Measurements from ENCODE around the gene B4GALT2.

Gene B4GALT2

DNA sequence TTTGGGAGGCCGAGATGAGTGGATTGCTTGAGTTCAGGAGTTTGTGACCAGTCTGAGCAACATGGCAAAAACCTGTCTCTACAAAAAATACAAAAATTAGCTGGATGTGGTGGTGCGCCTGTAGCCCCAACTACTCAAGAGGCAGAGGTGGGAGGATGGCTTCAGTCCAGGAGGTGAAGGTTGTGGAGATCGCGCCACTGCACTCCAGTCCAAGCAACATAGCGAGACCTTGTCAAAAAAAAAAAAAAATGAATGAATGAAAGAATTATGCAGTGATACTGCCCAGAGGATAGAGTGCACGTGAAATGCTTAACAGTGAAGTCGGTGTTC is 9.6 kb upstream of the B4GALT2 start:
- no peak for DNase-seq (ENCODE audit: extremely low read depth in 1 of 2, low read depth in 1 of 2)

DNA sequence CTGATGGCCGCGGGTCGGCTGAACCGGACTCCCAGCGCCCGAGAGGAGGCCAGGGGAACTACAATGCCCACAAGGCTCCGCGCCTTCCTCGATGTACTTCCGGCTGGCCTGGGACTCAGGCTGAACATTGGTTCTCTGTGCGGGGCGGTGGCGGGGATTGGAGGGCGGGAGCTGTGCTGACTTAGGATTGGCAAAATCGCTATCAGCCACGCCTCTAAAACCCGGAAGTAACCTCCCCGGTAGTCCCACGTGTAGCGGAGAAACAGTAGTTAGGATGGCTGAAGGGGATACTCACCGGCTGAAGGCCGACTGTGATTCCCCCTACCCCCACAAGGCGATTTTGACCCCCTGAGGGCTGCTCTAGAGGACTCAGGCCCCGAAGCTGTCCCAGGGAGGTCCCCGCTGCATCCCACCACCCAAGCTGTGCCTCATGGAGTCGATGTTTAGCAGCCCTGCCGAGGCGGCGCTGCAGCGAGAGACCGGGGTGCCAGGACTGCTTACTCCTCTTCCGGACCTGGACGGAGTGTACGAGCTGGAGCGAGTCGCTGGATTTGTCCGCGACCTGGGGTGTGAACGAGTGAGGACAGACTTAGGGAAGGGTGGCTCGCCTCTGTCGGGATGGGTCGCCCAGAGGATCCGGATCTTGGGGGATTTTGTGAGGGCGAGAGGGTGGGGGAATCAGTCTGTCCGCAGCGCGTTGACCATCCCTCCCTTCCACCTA is 9.1 kb upstream of the B4GALT2 start, which contains the start of gene DPH2:
TSS of gene DPH2 (plus strand) at position 265 of the 721 bp plus-strand sequence. CDS start at position 431, 166 bp downstream.
- peak; percentile 86 to 97 for DNase-seq (ENCODE audit: extremely low read depth in 1 of 2, low read depth in 1 of 2)

GRCh38 chr1:43970502-43970901 is 8.5 kb upstream of the B4GALT2 start:
- no peak for DNase-seq (ENCODE audit: extremely low read depth in 1 of 2, low read depth in 1 of 2)

GRCh38 chr1:43970911-43971310 is 8.1 kb upstream of the B4GALT2 start:
- no peak for DNase-seq (ENCODE audit: extremely low read depth in 1 of 2, low read depth in 1 of 2)

GRCh38 chr1:43971336-43971980 is 7.6 kb upstream of the B4GALT2 start:
- DNase-seq (ENCODE audit: extremely low read depth in 1 of 2, low read depth in 1 of 2) = no peak

DNA sequence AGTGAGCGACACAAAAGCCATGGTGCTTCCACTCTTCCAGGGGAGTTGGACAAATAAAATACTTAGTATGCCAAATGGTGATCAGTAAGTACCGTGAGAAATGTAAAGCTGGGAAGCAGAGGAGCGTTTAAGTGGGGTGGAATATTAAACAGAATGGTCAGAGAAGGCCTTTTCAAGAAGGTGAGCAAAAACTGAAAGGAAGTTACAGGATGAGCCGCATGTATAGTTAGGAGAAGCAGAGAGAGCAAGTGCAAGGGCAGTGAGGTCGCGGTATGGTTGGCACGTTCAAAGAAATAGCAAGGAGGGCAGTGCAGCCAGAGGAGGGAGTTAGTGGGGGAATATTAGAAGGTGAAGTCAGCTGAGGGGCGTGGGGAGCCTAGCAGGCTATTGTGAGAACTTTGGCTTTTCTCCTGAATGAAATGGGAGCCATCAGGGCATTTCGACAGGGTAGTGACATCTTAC is 5.0 kb upstream of the B4GALT2 start:
- no peak for DNase-seq (ENCODE audit: extremely low read depth in 1 of 2, low read depth in 1 of 2)

DNA sequence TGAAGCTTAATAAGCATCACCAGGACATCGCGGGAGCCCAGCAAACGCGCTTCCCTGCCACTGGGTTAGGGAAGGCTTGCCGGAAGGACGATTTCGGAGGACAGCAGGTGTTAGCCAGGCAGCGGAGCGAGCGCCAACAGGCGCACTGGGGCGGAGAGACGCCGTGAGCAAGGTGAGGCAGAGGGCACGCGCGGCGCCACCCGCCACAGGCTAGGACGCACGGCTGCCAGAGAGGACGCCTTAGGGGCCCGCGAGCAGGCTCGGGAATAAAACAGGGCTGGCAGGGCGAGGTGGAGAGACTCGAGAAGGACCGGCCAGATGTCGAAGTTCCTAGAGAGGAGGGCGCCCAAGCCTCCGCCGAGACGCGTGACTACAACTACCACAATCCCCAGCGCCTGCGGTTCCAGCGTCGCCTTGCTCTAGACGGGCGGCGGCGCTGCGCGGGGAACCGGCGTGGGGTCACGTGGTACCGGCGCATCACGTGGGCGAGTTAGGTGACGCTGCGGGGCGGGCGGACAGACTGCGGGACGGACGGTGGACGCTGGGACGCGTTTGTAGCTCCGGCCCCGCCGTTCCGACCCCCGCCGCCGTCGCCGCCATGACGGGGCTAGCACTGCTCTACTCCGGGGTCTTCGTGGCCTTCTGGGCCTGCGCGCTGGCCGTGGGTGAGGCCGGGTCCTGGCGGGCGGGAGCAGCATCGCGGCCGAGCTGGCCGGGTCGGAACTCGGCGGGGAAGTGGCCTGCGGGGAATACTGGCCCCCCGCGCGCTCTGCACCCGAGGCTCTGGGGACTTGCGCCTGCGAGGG is 4.4 kb upstream of the B4GALT2 start, which contains the start of gene ATP6V0B:
TSS of gene ATP6V0B (plus strand) at position 518 of the 806 bp plus-strand sequence. CDS start at position 599, 81 bp downstream.
- peak; percentile 94 for DNase-seq (ENCODE audit: extremely low read depth in 1 of 2, low read depth in 1 of 2)

DNA sequence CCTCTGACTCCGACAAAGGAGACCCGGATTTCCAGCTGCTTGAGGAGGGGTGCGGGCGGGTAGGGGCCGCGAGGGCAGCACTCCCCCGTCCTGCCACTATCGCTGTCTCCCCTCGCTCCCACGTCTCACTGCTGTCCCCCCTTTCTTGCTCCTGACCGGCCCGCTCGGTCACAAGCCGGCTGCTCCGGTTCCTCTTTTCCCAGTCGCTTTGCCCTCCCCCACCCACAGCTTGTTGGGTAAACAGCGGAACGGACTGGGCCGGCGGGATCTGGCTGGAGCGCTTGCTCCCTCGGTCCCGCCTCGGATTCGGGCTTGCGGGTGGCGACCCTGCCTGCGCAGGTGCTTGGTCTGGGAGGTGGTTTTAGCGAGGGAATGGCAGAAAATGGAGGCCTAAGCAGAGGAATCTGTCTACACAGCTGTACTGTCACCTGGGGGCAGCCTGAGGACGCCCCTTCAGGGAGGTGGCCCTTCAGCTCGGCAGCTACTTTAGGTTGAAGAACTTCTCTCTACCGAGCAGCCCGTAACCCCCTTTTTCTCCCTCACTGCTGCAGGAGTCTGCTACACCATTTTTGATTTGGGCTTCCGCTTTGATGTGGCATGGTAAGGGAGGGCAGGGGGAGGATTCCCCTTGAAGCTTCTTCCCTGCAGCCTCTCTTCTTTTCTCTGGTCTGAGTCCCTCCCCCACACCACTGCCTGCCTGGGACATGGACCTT is 3.6 kb upstream of the B4GALT2 start:
- no peak for DNase-seq (ENCODE audit: extremely low read depth in 1 of 2, low read depth in 1 of 2)

DNA sequence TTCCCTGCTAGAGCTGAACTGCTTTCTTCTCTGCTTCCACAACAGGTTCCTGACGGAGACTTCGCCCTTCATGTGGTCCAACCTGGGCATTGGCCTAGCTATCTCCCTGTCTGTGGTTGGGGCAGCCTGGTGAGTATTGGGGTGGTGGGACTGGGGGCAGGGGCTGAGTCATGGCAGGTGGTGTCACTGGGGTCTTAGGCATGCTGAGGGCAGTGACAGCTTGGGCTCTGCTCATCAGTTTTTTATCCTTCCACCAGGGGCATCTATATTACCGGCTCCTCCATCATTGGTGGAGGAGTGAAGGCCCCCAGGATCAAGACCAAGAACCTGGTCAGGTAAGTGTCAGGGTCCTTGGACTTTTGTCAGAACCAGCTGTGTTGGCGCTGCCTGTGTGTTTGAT is 3.0 kb upstream of the B4GALT2 start:
- DNase-seq (ENCODE audit: extremely low read depth in 1 of 2, low read depth in 1 of 2) = no peak

DNA sequence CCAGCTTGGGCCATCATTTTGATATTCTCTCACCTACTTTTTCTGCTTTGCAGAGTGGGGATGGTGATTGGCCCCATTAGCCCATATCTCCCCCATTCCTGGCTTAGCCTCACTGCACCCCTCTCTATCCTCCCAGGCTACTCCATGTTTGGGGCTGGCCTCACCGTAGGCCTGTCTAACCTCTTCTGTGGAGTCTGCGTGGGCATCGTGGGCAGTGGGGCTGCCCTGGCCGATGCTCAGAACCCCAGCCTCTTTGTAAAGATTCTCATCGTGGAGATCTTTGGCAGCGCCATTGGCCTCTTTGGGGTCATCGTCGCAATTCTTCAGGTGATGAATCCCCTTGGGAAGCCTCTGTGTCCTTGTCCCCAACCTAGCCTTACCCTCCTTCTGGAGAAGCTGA is 2.1 kb upstream of the B4GALT2 start:
- no peak for DNase-seq (ENCODE audit: extremely low read depth in 1 of 2, low read depth in 1 of 2)

GRCh38 chr1:43977376-43978263 is 1.4 kb upstream of the B4GALT2 start:
- DNase-seq (ENCODE audit: extremely low read depth in 1 of 2, low read depth in 1 of 2) = no peak

GRCh38 chr1:43978264-43978550 is 803 bp upstream of the B4GALT2 start:
- no peak for DNase-seq (ENCODE audit: extremely low read depth in 1 of 2, low read depth in 1 of 2)

DNA sequence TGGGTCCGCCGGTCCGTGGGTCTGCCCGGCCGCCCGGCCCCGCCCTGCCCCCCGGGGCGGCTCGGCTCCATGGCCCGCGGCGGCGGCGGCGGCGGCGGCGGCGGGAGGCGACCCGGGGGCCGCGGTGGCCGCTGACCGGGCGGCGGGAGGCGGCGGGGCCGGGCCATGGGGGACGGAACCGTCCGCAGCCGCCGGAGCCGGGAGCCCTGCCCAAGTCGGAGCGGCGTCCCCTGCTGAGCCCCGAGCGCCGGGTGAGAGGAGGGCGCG is 184 bp downstream of the B4GALT2 start:
- DNase-seq (ENCODE audit: extremely low read depth in 1 of 2, low read depth in 1 of 2) = no peak

GRCh38 chr1:43979528-43980254 is 681 bp downstream of the B4GALT2 start:
- no peak for DNase-seq (ENCODE audit: extremely low read depth in 1 of 2, low read depth in 1 of 2)

GRCh38 chr1:43980255-43981134 is 1.5 kb downstream of the B4GALT2 start:
- DNase-seq (ENCODE audit: extremely low read depth in 1 of 2, low read depth in 1 of 2) = no peak

DNA sequence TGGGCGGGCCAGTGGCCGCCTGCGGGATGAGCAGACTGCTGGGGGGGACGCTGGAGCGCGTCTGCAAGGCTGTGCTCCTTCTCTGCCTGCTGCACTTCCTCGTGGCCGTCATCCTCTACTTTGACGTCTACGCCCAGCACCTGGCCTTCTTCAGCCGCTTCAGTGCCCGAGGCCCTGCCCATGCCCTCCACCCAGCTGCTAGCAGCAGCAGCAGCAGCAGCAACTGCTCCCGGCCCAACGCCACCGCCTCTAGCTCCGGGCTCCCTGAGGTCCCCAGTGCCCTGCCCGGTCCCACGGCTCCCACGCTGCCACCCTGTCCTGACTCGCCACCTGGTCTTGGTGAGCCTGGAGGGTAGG is 2.1 kb downstream of the B4GALT2 start:
- DNase-seq (ENCODE audit: extremely low read depth in 1 of 2, low read depth in 1 of 2) = no peak

DNA sequence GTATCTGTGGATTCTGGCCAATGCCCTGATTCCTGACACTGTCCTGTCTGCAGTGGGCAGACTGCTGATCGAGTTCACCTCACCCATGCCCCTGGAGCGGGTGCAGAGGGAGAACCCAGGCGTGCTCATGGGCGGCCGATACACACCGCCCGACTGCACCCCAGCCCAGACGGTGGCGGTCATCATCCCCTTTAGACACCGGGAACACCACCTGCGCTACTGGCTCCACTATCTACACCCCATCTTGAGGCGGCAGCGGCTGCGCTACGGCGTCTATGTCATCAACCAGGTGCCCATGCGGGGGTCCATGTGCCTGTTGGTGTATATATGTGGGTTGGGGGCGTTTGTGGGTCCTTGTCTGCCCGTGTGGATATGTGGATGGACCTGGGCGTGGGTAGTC is 2.6 kb downstream of the B4GALT2 start:
- no peak for DNase-seq (ENCODE audit: extremely low read depth in 1 of 2, low read depth in 1 of 2)

- DNase-seq (ENCODE audit: extremely low read depth in 1 of 2, low read depth in 1 of 2) = no peak
These were observed 3.2 kb downstream of the B4GALT2 start for GRCh38 chr1:43982241-43982640.

- no peak for DNase-seq (ENCODE audit: extremely low read depth in 1 of 2, low read depth in 1 of 2)
These were observed 3.8 kb downstream of the B4GALT2 start for GRCh38 chr1:43982808-43983207.
